Measurements from ENCODE around the gene KIF22. TPM values are rescaled to one million over a fixed set of nuclear protein-coding genes. Genes with fewer than 3 reads are reported as not detected.
A peak's percentile ranks its signal among the peaks of the same experiment; 100 is the strongest.

The KIF22 gene
- total and polyA plus RNA-seq, 9 of the 15 experiments (the other 6 are each of a cell fraction or from before 2014, with no cell fraction given): 8.7 to 232 (median 131) TPM

- no TSS peak for BruUV-seq (replicated peaks)
- Histone ChIP-seq H3K27ac (ENCODE audit: extremely low read depth, low read depth, low read length) (no peak overlapping the region), H3K4me2 (ENCODE audit: insufficient read depth, low read length) (no peak overlapping the region)
These were observed 46.6 kb upstream of the KIF22 start for GRCh38 chr16:29743827-29744531.

More at GRCh38 chr16:29743827-29744531, 46.6 kb upstream of the KIF22 start:
- no peak for ATAC-seq
- no peak for DNase-seq (ENCODE audit: extremely low read depth in 1 of 4, low spot score in 3 of 4)
- peak overlapping the region in 1 of 2 experiments; percentile 55; a peak in 2 of 4 replicates for H3K9ac ChIP-seq (ENCODE audit: insufficient read depth in 1 of 2, low read depth in 2 of 2, low read length in 2 of 2)
- no peak for TF ChIP-seq ZFP91 (CRISPR knock-in tag; IDR thresholded peaks at IDR 0.05)
- no peak for TF ChIP-seq CTCFL (IDR thresholded peaks at IDR 0.05; ENCODE audit: borderline replicate concordance, insufficient read depth, low read depth, low read length, poor library complexity, severe bottlenecking)
- TF ChIP-seq MYNN (IDR thresholded peaks at IDR 0.05): no peak
- no peak for TF ChIP-seq MYNN (CRISPR knock-in tag; IDR thresholded peaks at IDR 0.05)
- no peak for TF ChIP-seq NELFE (IDR thresholded peaks at IDR 0.05; ENCODE audit: insufficient read depth, insufficient read length)
- no peak for TF ChIP-seq ZNF79 (CRISPR knock-in tag; IDR thresholded peaks at IDR 0.05; ENCODE audit: low read depth)
- no peak for TF ChIP-seq MIER1 (IDR thresholded peaks at IDR 0.05; ENCODE audit: low read depth)
- no peak for TF ChIP-seq ZNF707 (CRISPR knock-in tag; conservative IDR thresholded peaks at IDR 0.05)
- no peaks in the 10 kb centered on the region for H3K27me3 ChIP-seq (ENCODE audit: control insufficient read depth in 2 of 2, insufficient read depth in 2 of 2, low read length in 2 of 2)
- H3K36me3 ChIP-seq (ENCODE audit: control insufficient read depth, insufficient read depth, low read length): no peaks in the 10 kb centered on the region
- intact Hi-C loops (cut with micrococcal nuclease) (no loop called here), in situ Hi-C loops (cut with MboI) (no loop called here)
- 40% methylated on average over 20 of the region's 21 CpGs for WGBS (ENCODE audit: insufficient coverage, low coverage, missing lambda C conversion rate)
- no peak overlapping the region for H3K4me3 ChIP-seq
- H3K4me1 ChIP-seq (replicated peaks in 1 of 2; ENCODE audit: control insufficient read depth in 2 of 2, insufficient read depth in 2 of 2, low read length in 2 of 2): peaks cover 0 to 18% of the 10 kb centered on the region in 2 experiments; a peak in 4 of 5 replicates
- 0 out of 2 replicates have a peak, but pooled peaks cover 2% of the 10 kb centered on the region for H3K9me3 ChIP-seq (replicated peaks; ENCODE audit: control insufficient read depth, insufficient read depth, low read depth, low read length)
- no peaks in the 10 kb centered on the region for H4K20me1 ChIP-seq (replicated peaks; ENCODE audit: control insufficient read depth, insufficient read depth, low read length)
- no peak overlapping the region for H2AFZ ChIP-seq (ENCODE audit: low read depth, low read length)
- no peak for FAIRE-seq
- ChIA-PET POLR2A (no interaction called here), CTCF (ENCODE audit: low intra/inter-chr PET ratio) (no interaction called here)
- no peaks in the 10 kb centered on the region for H3K79me2 ChIP-seq (ENCODE audit: control insufficient read depth, insufficient read depth, low read length)
- no peaks in the 10 kb centered on the region for H3K9me1 ChIP-seq (ENCODE audit: control insufficient read depth, insufficient read depth, low read length)

Measured in K562 (cell line).